ENCODE measurements around the gene NAT10.

DNA sequence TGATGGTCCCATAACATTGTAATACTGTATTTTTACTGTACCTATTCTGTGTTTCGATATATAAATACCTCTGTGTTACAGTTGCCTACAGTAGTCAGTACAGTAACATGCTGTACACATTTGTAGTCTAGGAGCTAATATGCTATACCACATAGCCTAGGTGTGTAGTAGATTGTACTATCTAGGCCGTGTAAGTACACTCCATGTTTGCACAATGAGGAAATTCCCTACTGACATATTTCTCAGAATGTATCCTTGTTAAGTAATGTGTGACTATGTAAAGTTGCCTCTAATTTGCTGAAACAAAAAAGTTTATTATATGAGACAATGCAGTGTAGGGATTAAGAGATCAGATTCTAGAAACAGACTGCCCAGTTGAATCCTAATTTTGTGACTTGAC lies 32.6 kb upstream of the NAT10 start:
- TF ChIP-seq, protein P1, sequence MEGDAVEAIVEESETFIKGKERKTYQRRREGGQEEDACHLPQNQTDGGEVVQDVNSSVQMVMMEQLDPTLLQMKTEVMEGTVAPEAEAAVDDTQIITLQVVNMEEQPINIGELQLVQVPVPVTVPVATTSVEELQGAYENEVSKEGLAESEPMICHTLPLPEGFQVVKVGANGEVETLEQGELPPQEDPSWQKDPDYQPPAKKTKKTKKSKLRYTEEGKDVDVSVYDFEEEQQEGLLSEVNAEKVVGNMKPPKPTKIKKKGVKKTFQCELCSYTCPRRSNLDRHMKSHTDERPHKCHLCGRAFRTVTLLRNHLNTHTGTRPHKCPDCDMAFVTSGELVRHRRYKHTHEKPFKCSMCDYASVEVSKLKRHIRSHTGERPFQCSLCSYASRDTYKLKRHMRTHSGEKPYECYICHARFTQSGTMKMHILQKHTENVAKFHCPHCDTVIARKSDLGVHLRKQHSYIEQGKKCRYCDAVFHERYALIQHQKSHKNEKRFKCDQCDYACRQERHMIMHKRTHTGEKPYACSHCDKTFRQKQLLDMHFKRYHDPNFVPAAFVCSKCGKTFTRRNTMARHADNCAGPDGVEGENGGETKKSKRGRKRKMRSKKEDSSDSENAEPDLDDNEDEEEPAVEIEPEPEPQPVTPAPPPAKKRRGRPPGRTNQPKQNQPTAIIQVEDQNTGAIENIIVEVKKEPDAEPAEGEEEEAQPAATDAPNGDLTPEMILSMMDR (IDR thresholded peaks at IDR 0.05), result no peak
- no peak for TF ChIP-seq POLR2A (IDR thresholded peaks at IDR 0.05)
